HCT116 (cell line): ENCODE results near the gene ALDH2. TPM values are rescaled to one million over a fixed set of nuclear protein-coding genes. Genes with fewer than 3 reads are reported as not detected.

ENCODE experiments used
- ATAC-seq: fragments of 200-7000 bp; cut with Tn5 transposase; 2 replicates; pipeline ENCODE4 v1.9.1; 2020; ENCODE audit warnings: mild to moderate bottlenecking, moderate library complexity
- BruUV-seq: library from RNA; stranded (reverse); fragments of 400-500 nt; replicated peaks from 2 replicates; lab custom pipeline; 2021; lab: Mats Ljungman, UMichigan
- CTCF ChIA-PET: fragments of 300-600 bp; sonication (Branson Sonifier 250); formaldehyde crosslinking; loops from one replicate; lab custom pipeline; 2021; ENCODE audit warnings: antibody characterized with exemption; lab: Charles Lee
- POLR2A ChIA-PET: fragments of 300-600, 350-600 bp; sonication (Branson Sonifier 250); formaldehyde crosslinking; loops from one replicate; lab custom pipeline; 2021; ENCODE audit warnings: antibody characterized with exemption; lab: Charles Lee
- RAD21 ChIA-PET, 2 experiments: fragments of 300-600 bp; sonication (Branson Sonifier 250); formaldehyde crosslinking; loops; one replicate each; lab custom pipeline; 2023; ENCODE audit warnings: low total read pairs in 2 of 2; ENCODE audit not compliant: uncharacterized antibody in 2 of 2, unreplicated experiment in 2 of 2, low non-redundant PET in 1 of 2; lab: Charles Lee
- DNase-seq: peaks from one replicate; pipeline ENCODE4 v3.0.0-alpha.2; 2010; ENCODE audit warnings: low read depth, low spot score
- H2AFZ ChIP-seq: fragments of 200-600 bp; shearing (Covaris generic), sonication (generic); 2 replicates; pipeline ENCODE4 v1.6.1; 2017; ENCODE audit warnings: low read depth, mixed run types, mixed read lengths, antibody characterized with exemption, low read length; ENCODE audit not compliant: poor library complexity, severe bottlenecking
- H3K27ac ChIP-seq: 2 replicates; pipeline ENCODE4 v1.5.1; 2012; ENCODE audit warnings: low read depth, low read length
- H3K27me3 ChIP-seq: fragments of 200-600 bp; sonication (generic); 2 replicates; pipeline ENCODE4 v1.6.1; 2016; ENCODE audit warnings: mixed run types, low read length, mixed read lengths; ENCODE audit not compliant: insufficient read depth
- H3K36me3 ChIP-seq, 2 experiments: fragments of 200-500 bp in 1 of 2; fragments of 200-600 bp in 1 of 2; sonication (Bioruptor generic) in 1 of 2; sonication (generic) in 1 of 2; 2 replicates each; pipeline versions ENCODE4 v1.5.1 to v1.6.1; 2014 to 2016; ENCODE audit warnings: low read length in 2 of 2, inconsistent platforms in 1 of 2, mixed read lengths in 1 of 2, mixed run types in 1 of 2; ENCODE audit not compliant: insufficient read depth in 2 of 2, control insufficient read depth in 1 of 2
- H3K4me1 ChIP-seq, 2 experiments: fragments of 200-600 bp in 1 of 2; sonication (generic) in 1 of 2; 2 replicates each; pipeline versions ENCODE4 v1.5.1 to v1.6.1; 2012 to 2017; ENCODE audit warnings: low read length in 2 of 2, inconsistent platforms in 1 of 2, mild to moderate bottlenecking in 1 of 2, mixed read lengths in 1 of 2, mixed run types in 1 of 2, moderate library complexity in 1 of 2; ENCODE audit not compliant: insufficient read depth in 2 of 2, control insufficient read depth in 1 of 2
- H3K4me2 ChIP-seq: fragments of 200-600 bp; sonication (generic); 2 replicates; pipeline ENCODE4 v1.6.1; 2017; ENCODE audit warnings: mixed run types, low read length, mixed read lengths
- H3K4me3 ChIP-seq, 2 experiments: fragments of 200-600 bp in 1 of 2; sonication (generic) in 1 of 2; replicated peaks in 1 of 2; 2 replicates each; pipeline ENCODE4 v1.5.1; 2011 to 2016; ENCODE audit warnings: low read length in 2 of 2, control low read depth in 1 of 2, low read depth in 1 of 2, mild to moderate bottlenecking in 1 of 2, mixed read lengths in 1 of 2, mixed run types in 1 of 2
- H3K79me2 ChIP-seq: fragments of 200-600 bp; sonication (generic); 2 replicates; pipeline ENCODE4 v1.6.1; 2017; ENCODE audit warnings: mild to moderate bottlenecking, mixed run types, low read length, moderate library complexity, mixed read lengths; ENCODE audit not compliant: insufficient read depth
- H3K9ac ChIP-seq: fragments of 200-600 bp; sonication (generic); 2 replicates; pipeline ENCODE4 v1.6.1; 2016; ENCODE audit warnings: low read length, mixed read lengths
- H3K9me2 ChIP-seq: fragments of 200-600 bp; sonication (generic), shearing (Covaris generic); 2 replicates; pipeline ENCODE4 v1.6.1; 2017; ENCODE audit warnings: mixed run types, mild to moderate bottlenecking, moderate library complexity; ENCODE audit not compliant: insufficient read depth
- H3K9me3 ChIP-seq, 2 experiments: fragments of 200-500 bp in 1 of 2; fragments of 200-600 bp in 1 of 2; sonication (Bioruptor generic) in 1 of 2; sonication (generic) in 1 of 2; 2 replicates each; pipeline ENCODE4 v1.6.1; 2014 to 2017; ENCODE audit warnings: low read length in 2 of 2, mixed read lengths in 2 of 2, inconsistent platforms in 1 of 2, low read depth in 1 of 2, mild to moderate bottlenecking in 1 of 2, mixed run types in 1 of 2, moderate library complexity in 1 of 2; ENCODE audit not compliant: control insufficient read depth in 1 of 2, insufficient read depth in 1 of 2
- H4K20me1 ChIP-seq: fragments of 200-600 bp; sonication (generic), shearing (Covaris generic); 2 replicates; pipeline ENCODE4 v1.6.1; 2017; ENCODE audit warnings: mixed run types, mild to moderate bottlenecking, moderate library complexity; ENCODE audit not compliant: insufficient read depth
- CBX3 ChIP-seq: IDR thresholded peaks from 2 replicates; pipeline ENCODE4 v1.6.1; 2012; ENCODE audit warnings: low read depth
- ELF1 ChIP-seq: IDR thresholded peaks from 2 replicates; pipeline ENCODE4 v1.6.1; 2012; ENCODE audit warnings: low read depth, borderline replicate concordance
- EZH2phosphoT487 ChIP-seq: fragments of 200-600 bp; IDR thresholded peaks from 2 replicates; pipeline ENCODE4 v1.6.1; 2018; ENCODE audit warnings: antibody characterized with exemption, borderline replicate concordance
- FOSL1 ChIP-seq: IDR thresholded peaks from 2 replicates; pipeline ENCODE4 v1.6.1; 2012; ENCODE audit warnings: low read depth
- JUND ChIP-seq: IDR thresholded peaks from 2 replicates; pipeline ENCODE4 v1.6.1; 2012
- POLR2A ChIP-seq: IDR thresholded peaks from 2 replicates; pipeline ENCODE4 v1.7.0; 2011; ENCODE audit warnings: borderline replicate concordance; ENCODE audit not compliant: insufficient read depth, insufficient read length; ENCODE audit errors: extremely low read depth
- POLR2AphosphoS5 ChIP-seq: IDR thresholded peaks from 2 replicates; pipeline ENCODE4 v1.6.1; 2011; ENCODE audit warnings: mild to moderate bottlenecking, low read depth, low read length, moderate library complexity
- RAD21 ChIP-seq: IDR thresholded peaks from 2 replicates; pipeline ENCODE4 v1.6.1; 2012; ENCODE audit warnings: low read depth, mild to moderate bottlenecking
- SIN3A ChIP-seq: IDR thresholded peaks from 2 replicates; pipeline ENCODE4 v1.6.1; 2012; ENCODE audit warnings: low read depth
- SP1 ChIP-seq: IDR thresholded peaks from 2 replicates; pipeline ENCODE4 v1.6.1; 2012; ENCODE audit warnings: low read depth
- TCF7L2 ChIP-seq: IDR thresholded peaks from 2 replicates; pipeline ENCODE4 v1.7.0; 2011; ENCODE audit warnings: borderline replicate concordance, inconsistent platforms; ENCODE audit not compliant: insufficient read depth, insufficient read length; ENCODE audit errors: extremely low read depth
- YY1 ChIP-seq: IDR thresholded peaks from 2 replicates; pipeline ENCODE4 v1.6.1; 2011; ENCODE audit warnings: low read length, low read depth, moderate library complexity, mild to moderate bottlenecking; ENCODE audit not compliant: insufficient replicate concordance; ENCODE audit errors: extremely low read depth
- ZFX ChIP-seq: fragments of 450-650 bp; IDR thresholded peaks from 2 replicates; pipeline ENCODE4 v1.6.1; 2017
- ZNF274 ChIP-seq: fragments of 200-500 bp; sonication (Bioruptor generic); IDR thresholded peaks from 2 replicates; pipeline ENCODE4 v1.6.1; 2014; ENCODE audit warnings: mild to moderate bottlenecking, low read depth, low read length, inconsistent platforms
- intact Hi-C: fragments of 100-400 bp; cut with micrococcal nuclease; formaldehyde crosslinking; loops from 2 replicates; pipeline ENCODE4 v1.10.0; 2022
- total RNA-seq: library from RNA; stranded (reverse); gene quantifications from one replicate; pipeline ENCODE4 v1.2.1, GENCODE V29; 2021; ENCODE audit not compliant: unreplicated experiment
- TF ChIP-seq, protein P1 (sequence below): IDR thresholded peaks from 2 replicates; pipeline ENCODE4 v1.6.1; 2012
- TF ChIP-seq, protein P2 (sequence below): IDR thresholded peaks from 2 replicates; pipeline ENCODE4 v1.6.1; 2012

ALDH2 gene
- total RNA-seq, 1 experiment from 2014 or later: 32.9 TPM

DNA sequence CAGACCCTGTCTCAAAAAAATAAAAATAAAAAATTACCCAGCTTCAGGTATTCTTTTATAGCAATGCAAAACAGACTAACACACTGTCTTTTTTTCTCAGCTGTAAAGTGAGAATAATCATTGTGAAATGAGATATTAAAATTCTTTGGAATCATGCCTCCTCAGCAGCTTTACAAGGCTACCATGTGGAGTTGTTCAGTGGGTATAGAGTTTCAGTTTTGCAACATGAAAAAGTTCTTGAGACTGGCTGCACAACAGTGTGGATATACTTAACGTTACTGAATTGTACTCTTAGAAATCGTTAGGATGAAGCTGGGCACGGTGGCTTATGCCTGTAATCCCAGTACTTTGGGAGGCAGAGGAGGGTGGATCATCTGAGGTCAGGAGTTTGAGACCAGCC is 59.6 kb downstream of the ALDH2 start:
- ChIA-PET CTCF (interaction anchor here (1.4 to 1.9 kb wide), 2 partner anchors 11 to 13 kb away, joined by 3 to 7 read pairs; no protein-coding TSS in a partner anchor), POLR2A (no interaction called here), RAD21 (no interaction called here)
- H4K20me1 ChIP-seq: no peaks in the 10 kb centered on the region
- no peaks in the 10 kb centered on the region for H3K36me3 ChIP-seq
- H3K27ac ChIP-seq: no peak overlapping the region
- ATAC-seq (no peak), DNase-seq (no peak)
- H3K9me2 ChIP-seq: no peaks in the 10 kb centered on the region
- no peaks in the 10 kb centered on the region for H3K27me3 ChIP-seq
- H2AFZ ChIP-seq: no peak overlapping the region
- intact Hi-C loops: loop anchor here (10.0 kb wide), 1 partner anchor 368 kb away; no protein-coding TSS in a partner anchor
- no peak overlapping the region for H3K9ac ChIP-seq
- no peaks in the 10 kb centered on the region for H3K9me3 ChIP-seq
- no peaks in the 10 kb centered on the region for H3K79me2 ChIP-seq
- H3K4me2 ChIP-seq: no peak overlapping the region
- no TSS peak for BruUV-seq
- TF ChIP-seq SP1 (no peak), POLR2AphosphoS5 (no peak), TCF7L2 (no peak), EZH2phosphoT487 (no peak), YY1 (no peak), POLR2A (no peak), ZFX (no peak)
- TF ChIP-seq, protein P1, sequence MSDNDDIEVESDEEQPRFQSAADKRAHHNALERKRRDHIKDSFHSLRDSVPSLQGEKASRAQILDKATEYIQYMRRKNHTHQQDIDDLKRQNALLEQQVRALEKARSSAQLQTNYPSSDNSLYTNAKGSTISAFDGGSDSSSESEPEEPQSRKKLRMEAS: no peak
- H3K4me1 ChIP-seq: no peaks in the 10 kb centered on the region
- H3K4me3 ChIP-seq: no peak overlapping the region

DNA sequence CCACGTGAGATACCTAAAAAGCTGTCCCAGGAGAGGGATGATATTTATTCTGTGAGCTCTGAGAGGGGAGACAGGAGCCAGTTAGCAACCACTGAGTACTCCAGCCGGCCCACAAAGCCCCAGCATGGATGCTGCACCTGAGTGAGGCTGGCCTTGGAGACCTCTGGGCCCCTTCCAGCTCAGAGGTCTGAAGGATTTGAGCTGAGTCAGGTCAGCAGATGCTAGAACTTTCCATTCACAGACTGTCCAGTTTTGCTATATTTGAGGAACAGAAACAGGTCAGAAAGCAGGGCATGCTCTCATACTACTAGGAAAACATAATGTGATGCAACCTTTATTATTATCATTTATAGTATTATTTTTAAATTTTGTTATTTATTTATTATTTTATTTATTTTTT is 60.3 kb downstream of the ALDH2 start:
- H3K4me1 ChIP-seq: no peaks in the 10 kb centered on the region
- H3K27ac ChIP-seq: no peak overlapping the region
- H4K20me1 ChIP-seq: no peaks in the 10 kb centered on the region
- RAD21 ChIA-PET: no interaction called here
- no peaks in the 10 kb centered on the region for H3K27me3 ChIP-seq
- no peak overlapping the region for H2AFZ ChIP-seq
- no peak overlapping the region for H3K9ac ChIP-seq
- no TSS peak for BruUV-seq
- no peak overlapping the region for H3K4me3 ChIP-seq
- no peak for DNase-seq
- intact Hi-C loops: loop anchor here (10.0 kb wide), 1 partner anchor 368 kb away; no protein-coding TSS in a partner anchor
- POLR2A ChIA-PET: no interaction called here
- H3K9me2 ChIP-seq: no peaks in the 10 kb centered on the region
- H3K4me2 ChIP-seq: no peak overlapping the region
- no peaks in the 10 kb centered on the region for H3K9me3 ChIP-seq
- no peaks in the 10 kb centered on the region for H3K36me3 ChIP-seq
- CTCF ChIA-PET: interaction anchor here (1.4 to 1.9 kb wide), 2 partner anchors 12 to 14 kb away, joined by 3 to 7 read pairs; no protein-coding TSS in a partner anchor
- no peaks in the 10 kb centered on the region for H3K79me2 ChIP-seq
- no peak for ATAC-seq
- TF ChIP-seq SP1 (no peak), POLR2A (no peak), SIN3A (no peak), JUND (no peak), ZNF274 (no peak), RAD21 (no peak), ELF1 (no peak), CBX3 (no peak), FOSL1 (no peak)
- TF ChIP-seq, protein P2, sequence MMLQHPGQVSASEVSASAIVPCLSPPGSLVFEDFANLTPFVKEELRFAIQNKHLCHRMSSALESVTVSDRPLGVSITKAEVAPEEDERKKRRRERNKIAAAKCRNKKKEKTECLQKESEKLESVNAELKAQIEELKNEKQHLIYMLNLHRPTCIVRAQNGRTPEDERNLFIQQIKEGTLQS: no peak
